ENCODE measurements around the gene TMEM128. TPM values are rescaled to one million over a fixed set of nuclear protein-coding genes. Genes with fewer than 3 reads are reported as not detected.
"Not testable (repeated sequence)": the region's sequence is repeated elsewhere in the genome, so short reads cannot be mapped to it uniquely, and the experiment has no call there.

Gene TMEM128
- total RNA-seq, 1 donor from 2014 or later = 31.7 TPM

GRCh38 chr4:4202510-4202909 lies 45.5 kb downstream of the TMEM128 start:
- Mint-ChIP-seq H3K4me3 (no peak overlapping the region), H3K9me3 (no peaks in the 10 kb centered on the region), H3K36me3 (no peaks in the 10 kb centered on the region), H3K27ac (no peak overlapping the region), H3K27me3 (ENCODE audit: low read depth) (peaks cover 50% of the 10 kb centered on the region), H3K4me1 (no peaks in the 10 kb centered on the region)
- TF ChIP-seq CTCF (IDR thresholded peaks at IDR 0.05; ENCODE audit: unreplicated experiment) = no peak
- DNase-seq (ENCODE audit: low spot score in 2 of 2, unreplicated experiment in 2 of 2) = no peak

GRCh38 chr4:4200624-4201023 lies 47.4 kb downstream of the TMEM128 start:
- Mint-ChIP-seq H3K4me1 (no peaks in the 10 kb centered on the region), H3K27ac (no peak overlapping the region), H3K9me3 (peaks cover 3% of the 10 kb centered on the region), H3K36me3 (no peaks in the 10 kb centered on the region), H3K27me3 (ENCODE audit: low read depth) (peaks cover 39% of the 10 kb centered on the region), H3K4me3 (no peak overlapping the region)
- no peak for DNase-seq (ENCODE audit: low spot score in 2 of 2, unreplicated experiment in 2 of 2)
- TF ChIP-seq CTCF (IDR thresholded peaks at IDR 0.05; ENCODE audit: unreplicated experiment) = no peak

GRCh38 chr4:4195354-4195753 lies 52.7 kb downstream of the TMEM128 start:
- no peaks in the 10 kb centered on the region for H3K4me1 Mint-ChIP-seq
- no peak overlapping the region for H3K4me3 Mint-ChIP-seq
- no peak overlapping the region for H3K27ac Mint-ChIP-seq
- peaks cover 46% of the 10 kb centered on the region for H3K27me3 Mint-ChIP-seq (ENCODE audit: low read depth)
- no peaks in the 10 kb centered on the region for H3K36me3 Mint-ChIP-seq
- no peak for TF ChIP-seq CTCF (IDR thresholded peaks at IDR 0.05; ENCODE audit: unreplicated experiment)
- DNase-seq (ENCODE audit: low spot score in 2 of 2, unreplicated experiment in 2 of 2) = no peak
- H3K9me3 Mint-ChIP-seq = peaks cover 3% of the 10 kb centered on the region

GRCh38 chr4:4188557-4188956 lies 59.5 kb downstream of the TMEM128 start:
- not testable (repeated sequence) for H3K9me3 Mint-ChIP-seq; DNase-seq (ENCODE audit: low spot score in 2 of 2, unreplicated experiment in 2 of 2); H3K4me3 Mint-ChIP-seq; H3K27ac Mint-ChIP-seq; H3K36me3 Mint-ChIP-seq; H3K4me1 Mint-ChIP-seq
- H3K27me3 Mint-ChIP-seq (ENCODE audit: low read depth) = peaks cover 72% of the 10 kb centered on the region

Other genes starting within 250 kb of the TMEM128 start
- not detected in 3 replicates for gene OTOP1, start 21.3 kb downstream of the TMEM128 start, total RNA-seq
- 12.6 to 13.2 TPM (median 12.8 TPM) in 3 replicates for gene LYAR, start 41.9 kb upstream of the TMEM128 start, total RNA-seq
- 8.4 to 9.5 TPM (median 8.6 TPM) in 3 replicates for gene ZBTB49, start 42.0 kb upstream of the TMEM128 start, total RNA-seq
- gene NSG1, start 138.9 kb upstream of the TMEM128 start, total RNA-seq = 45.8 to 55.6 TPM (median 48.6 TPM) in 3 replicates

Measured in mesothelial cell of epicardium (in vitro differentiated cells).